Liver (tissue), 9 donors: Measurements from ENCODE around the gene SMAD5. TPM values are rescaled to one million over a fixed set of nuclear protein-coding genes. Genes with fewer than 3 reads are reported as not detected.

Experiments
- DNase-seq: peaks from one replicate; pipeline ENCODE4 v3.0.0-alpha.2; 2017; ENCODE audit warnings: low spot score
- H3K27ac ChIP-seq, 2 donors: one replicate each; pipeline ENCODE4 v1.7.0; 2013; ENCODE audit warnings: inconsistent platforms in 2 of 2, low read length in 2 of 2, control low read depth in 1 of 2, low read depth in 1 of 2, mild to moderate bottlenecking in 1 of 2
- H3K27me3 ChIP-seq, 4 donors: one replicate each; pipeline versions ENCODE4 v1.6.1 to v1.7.0; 2013; ENCODE audit warnings: low read length in 3 of 4, inconsistent platforms in 1 of 4, mild to moderate bottlenecking in 1 of 4, moderate library complexity in 1 of 4; ENCODE audit not compliant: control insufficient read depth in 4 of 4, insufficient read depth in 4 of 4
- H3K36me3 ChIP-seq, 4 donors: one replicate each; pipeline versions ENCODE4 v1.6.1 to v1.7.0; 2013; ENCODE audit warnings: low read length in 3 of 4, mild to moderate bottlenecking in 3 of 4, low read depth in 1 of 4, moderate library complexity in 1 of 4; ENCODE audit not compliant: control insufficient read depth in 4 of 4, insufficient read depth in 3 of 4
- H3K4me1 ChIP-seq, 4 donors: one replicate each; pipeline versions ENCODE4 v1.6.1 to v1.7.0; 2013; ENCODE audit warnings: low read length in 3 of 4, mild to moderate bottlenecking in 3 of 4, moderate library complexity in 1 of 4; ENCODE audit not compliant: control insufficient read depth in 4 of 4, insufficient read depth in 4 of 4
- H3K4me3 ChIP-seq, 3 donors: one replicate each; pipeline versions ENCODE4 v1.6.1 to v1.7.0; 2013; ENCODE audit warnings: low read length in 3 of 3, control low read depth in 1 of 3, low read depth in 1 of 3, mild to moderate bottlenecking in 1 of 3
- H3K9ac ChIP-seq, 2 donors: one replicate each; pipeline ENCODE4 v1.7.0; 2013; ENCODE audit warnings: low read length in 2 of 2, mild to moderate bottlenecking in 2 of 2, moderate library complexity in 2 of 2, control low read depth in 1 of 2, low read depth in 1 of 2
- H3K9me3 ChIP-seq, 4 donors: one replicate each; pipeline versions ENCODE4 v1.6.1 to v1.7.0; 2013; ENCODE audit warnings: low read length in 3 of 4; ENCODE audit not compliant: control insufficient read depth in 4 of 4
- ATF3 ChIP-seq: IDR thresholded peaks from 2 replicates; pipeline ENCODE4 v1.6.1; 2016; ENCODE audit warnings: antibody characterized with exemption
- CTCF ChIP-seq: fragments of 150-350 bp; IDR thresholded peaks from 2 replicates; pipeline ENCODE4 v1.5.1; 2017; ENCODE audit warnings: improper control_type of control experiment, low read depth, low read length; ENCODE audit not compliant: missing input control
- EGR1 ChIP-seq, 2 donors: IDR thresholded peaks; 2 replicates each; pipeline ENCODE4 v1.6.1; 2016 to 2018; ENCODE audit warnings: antibody characterized with exemption in 2 of 2, low read depth in 2 of 2
- FOXA1 ChIP-seq: IDR thresholded peaks from 2 replicates; pipeline ENCODE4 v1.6.1; 2016; ENCODE audit warnings: antibody characterized with exemption
- FOXA2 ChIP-seq: IDR thresholded peaks from 2 replicates; pipeline ENCODE4 v1.6.1; 2016; ENCODE audit warnings: antibody characterized with exemption
- GABPA ChIP-seq, 2 donors: IDR thresholded peaks in 1 of 2; conservative IDR thresholded peaks in 1 of 2; 2 replicates each; pipeline ENCODE4 v1.6.1; 2016; ENCODE audit warnings: antibody characterized with exemption in 2 of 2, mild to moderate bottlenecking in 1 of 2, moderate library complexity in 1 of 2
- HNF4A ChIP-seq, 2 donors: conservative IDR thresholded peaks; 2 replicates each; pipeline ENCODE4 v1.6.1; 2016; ENCODE audit warnings: antibody characterized with exemption in 2 of 2, mild to moderate bottlenecking in 2 of 2
- HNF4G ChIP-seq: IDR thresholded peaks from 2 replicates; pipeline ENCODE4 v1.6.1; 2016; ENCODE audit warnings: antibody characterized with exemption
- JUND ChIP-seq, 2 donors: IDR thresholded peaks; 2 replicates each; pipeline ENCODE4 v1.6.1; 2016; ENCODE audit warnings: antibody characterized with exemption in 2 of 2
- MAX ChIP-seq: IDR thresholded peaks from 2 replicates; pipeline ENCODE4 v1.6.1; 2016; ENCODE audit warnings: antibody characterized with exemption
- NR2F2 ChIP-seq: IDR thresholded peaks from 2 replicates; pipeline ENCODE4 v1.6.1; 2016; ENCODE audit warnings: antibody characterized with exemption
- RAD21 ChIP-seq, 2 donors: IDR thresholded peaks; 2 replicates each; pipeline ENCODE4 v1.6.1; 2016; ENCODE audit warnings: antibody characterized with exemption in 2 of 2, mild to moderate bottlenecking in 2 of 2
- REST ChIP-seq: IDR thresholded peaks from 2 replicates; pipeline ENCODE4 v1.6.1; 2016; ENCODE audit warnings: antibody characterized with exemption, mild to moderate bottlenecking
- RXRA ChIP-seq, 2 donors: IDR thresholded peaks; 2 replicates each; pipeline ENCODE4 v1.6.1; 2017 to 2018; ENCODE audit warnings: antibody characterized with exemption in 2 of 2, mild to moderate bottlenecking in 1 of 2
- SP1 ChIP-seq: IDR thresholded peaks from 2 replicates; pipeline ENCODE4 v1.6.1; 2018; ENCODE audit warnings: antibody characterized with exemption, mild to moderate bottlenecking
- TAF1 ChIP-seq: conservative IDR thresholded peaks from 2 replicates; pipeline ENCODE4 v1.6.1; 2016; ENCODE audit warnings: antibody characterized with exemption, mild to moderate bottlenecking
- YY1 ChIP-seq: IDR thresholded peaks from 2 replicates; pipeline ENCODE4 v1.6.1; 2016; ENCODE audit warnings: antibody characterized with exemption, mild to moderate bottlenecking
- ZBTB33 ChIP-seq: IDR thresholded peaks from 2 replicates; pipeline ENCODE4 v1.6.1; 2016; ENCODE audit warnings: antibody characterized with exemption
- WGBS: extraction: QIAGEN DNeasy Blood & Tissue Kit; methylation state at CpG from one replicate; pipeline ENCODE4 v1.1.7; 2013; 5-methylcytosine and 5-hydroxymethylcytosine counted together
- polyA plus RNA-seq, 2 donors: library from polyadenylated mRNA; stranded (reverse) in 1 of 2; unstranded in 1 of 2; fragments of 200-250 nt in 1 of 2; fragments of >200 nt in 1 of 2; fragmentation: Nextera tagmentation in 1 of 2; extraction: Ambion mirVana in 1 of 2; gene quantifications; one replicate each; pipeline versions ENCODE4 v1.2.1 to v1.2.3, GENCODE V29; 2013 to 2015
- total RNA-seq, 2 donors: library from RNA; depleted of rRNA; stranded (reverse); fragments of >200 nt; gene quantifications; one replicate each; pipeline ENCODE4 v1.2.3, GENCODE V29; 2014
- donor health status: healthy.
- donor health status: healthy.
- donor health status: healthy.
- donor health status: healthy.
- donor health status: healthy.

SMAD5 gene
- total and polyA plus RNA-seq, 4 donors = 5.9 to 42.0 (median 16.3) TPM

GRCh38 chr5:136155761-136156160, 23.1 kb downstream of the SMAD5 start:
- H3K36me3 ChIP-seq = peaks cover 2 to 29% (median 19%) of the 10 kb centered on the region in 4 donors
- 99% methylated on average over 1 of the region's 1 CpG for WGBS

GRCh38 chr5:136157514-136157913, 24.9 kb downstream of the SMAD5 start:
- Histone ChIP-seq H3K27me3 (no peaks in the 10 kb centered on the region), H3K4me3 (no peak overlapping the region), H3K9ac (no peak overlapping the region), H3K27ac (no peak overlapping the region), H3K36me3 (peaks cover 2 to 34% (median 19%) of the 10 kb centered on the region in 4 donors), H3K4me1 (peaks cover 0 to 8% (median under 1%) of the 10 kb centered on the region in 4 donors), H3K9me3 (no peaks in the 10 kb centered on the region)
- 99% methylated on average over 5 of the region's 5 CpGs for WGBS
- no peak for DNase-seq
- TF ChIP-seq EGR1 (IDR thresholded peaks at IDR 0.05; ENCODE audit: low read depth in 2 of 2) = no peak
- no peak for TF ChIP-seq HNF4A (conservative IDR thresholded peaks at IDR 0.05)
- TF ChIP-seq TAF1 = no peak
- TF ChIP-seq REST = no peak
- TF ChIP-seq SP1 = no peak
- TF ChIP-seq ATF3 = no peak
- TF ChIP-seq HNF4G = no peak
- TF ChIP-seq MAX = no peak
- TF ChIP-seq RXRA (IDR thresholded peaks at IDR 0.05) = no peak
- no peak for TF ChIP-seq FOXA2
- TF ChIP-seq FOXA1 = no peak
- TF ChIP-seq YY1 = no peak
- no peak for TF ChIP-seq CTCF

More at GRCh38 chr5:136155761-136156160, 23.1 kb downstream of the SMAD5 start:
- DNase-seq = no peak
- no peaks in the 10 kb centered on the region for H3K9me3 ChIP-seq
- H3K4me1 ChIP-seq = peaks cover 0 to 12% (median 4%) of the 10 kb centered on the region in 4 donors
- no peak for TF ChIP-seq JUND (IDR thresholded peaks at IDR 0.05)
- H3K27ac ChIP-seq = no peak overlapping the region
- H3K4me3 ChIP-seq = no peak overlapping the region
- no peaks in the 10 kb centered on the region for H3K27me3 ChIP-seq
- no peak overlapping the region for H3K9ac ChIP-seq

GRCh38 chr5:136159457-136159856, 26.8 kb downstream of the SMAD5 start:
- no peak overlapping the region for H3K9ac ChIP-seq
- H3K9me3 ChIP-seq = no peaks in the 10 kb centered on the region
- H3K27ac ChIP-seq = no peak overlapping the region
- no peak overlapping the region for H3K4me3 ChIP-seq
- DNase-seq = no peak
- no peaks in the 10 kb centered on the region for H3K27me3 ChIP-seq
- H3K4me1 ChIP-seq = peaks cover 0 to 8% (median under 1%) of the 10 kb centered on the region in 4 donors
- WGBS = 89% methylated on average over 3 of the region's 3 CpGs
- peaks cover 2 to 31% (median 15%) of the 10 kb centered on the region in 4 donors for H3K36me3 ChIP-seq
- no peak for TF ChIP-seq ZBTB33
- TF ChIP-seq CTCF = no peak
- TF ChIP-seq FOXA1 = no peak
- TF ChIP-seq FOXA2 = no peak
- no peak for TF ChIP-seq NR2F2
- TF ChIP-seq RAD21 (IDR thresholded peaks at IDR 0.05) = no peak
- no peak for TF ChIP-seq TAF1
- no peak for TF ChIP-seq YY1
- TF ChIP-seq GABPA (IDR thresholded peaks at IDR 0.05 in 1 of 2, conservative IDR thresholded peaks at IDR 0.05 in 1 of 2) = no peak
